M059J (cell line): ENCODE data around the gene TYW1. TPM values are rescaled to one million over a fixed set of nuclear protein-coding genes. Genes with fewer than 3 reads are reported as not detected.
"Not testable (repeated sequence)": the region's sequence is repeated elsewhere in the genome, so short reads cannot be mapped to it uniquely, and the experiment has no call there.

Experiments used
- DNase-seq: peaks from one replicate; pipeline ENCODE4 v3.0.0-alpha.2; 2012; ENCODE audit warnings: low read depth
- total RNA-seq: library from RNA; depleted of rRNA; stranded (reverse); fragments of >200 nt; shearing (Covaris generic); gene quantifications from 2 replicates; pipeline ENCODE4 v1.2.3, GENCODE V29; 2014; rRNA removed

The TYW1 gene
- total RNA-seq, 1 experiment from 2014 or later: 20.6 TPM

- peak; percentile 22 for DNase-seq
Measured at GRCh38 chr7:67251986-67252558, 255.4 kb downstream of the TYW1 start.

- DNase-seq: not testable (repeated sequence)
Measured at GRCh38 chr7:67255076-67255475, 258.4 kb downstream of the TYW1 start.

- DNase-seq: not testable (repeated sequence)
Measured at GRCh38 chr7:67257779-67258178, 261.1 kb downstream of the TYW1 start.

- not testable (repeated sequence) for DNase-seq
Measured at GRCh38 chr7:67259363-67259762, 262.7 kb downstream of the TYW1 start.

GRCh38 chr7:67260166-67260586 lies 263.5 kb downstream of the TYW1 start:
- peak; percentile 9 for DNase-seq

GRCh38 chr7:67264000-67264399 lies 267.4 kb downstream of the TYW1 start:
- DNase-seq: not testable (repeated sequence)

GRCh38 chr7:67266070-67266469 lies 269.4 kb downstream of the TYW1 start:
- not testable (repeated sequence) for DNase-seq

- DNase-seq: no peak
Measured at GRCh38 chr7:67267914-67268313, 271.3 kb downstream of the TYW1 start.

GRCh38 chr7:67269916-67270315 lies 273.3 kb downstream of the TYW1 start:
- not testable (repeated sequence) for DNase-seq

Other genes with a start within 250 kb of the TYW1 start
- gene TMEM248, start 75.6 kb upstream of the TYW1 start, total RNA-seq: 158 and 193 TPM in 2 replicates
- gene SBDS, start 1.2 kb upstream of the TYW1 start, total RNA-seq: 86.8 and 112 TPM in 2 replicates